ENCODE measurements around the gene NOL4L.

DNA sequence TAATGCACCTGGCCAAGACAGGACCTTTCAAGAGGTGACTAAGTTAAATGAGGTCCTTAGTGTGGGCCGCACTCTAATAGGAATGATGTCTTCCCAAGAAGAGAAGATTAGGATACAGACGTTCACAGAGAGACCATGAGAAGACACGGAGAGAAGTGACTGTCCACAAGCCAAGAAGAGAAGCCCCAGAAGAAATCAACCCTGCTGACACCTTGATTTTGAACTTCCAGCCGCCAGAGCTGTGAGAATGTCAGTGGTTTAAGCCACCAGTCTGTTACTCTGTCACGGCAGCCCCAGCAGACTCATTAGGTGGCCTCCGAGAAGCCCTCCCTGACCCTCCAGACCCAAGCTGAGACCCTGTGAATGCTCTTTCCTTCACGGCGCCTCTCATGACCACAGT is 29.5 kb downstream of the NOL4L start:
- TF ChIP-seq POLR2AphosphoS5 (IDR thresholded peaks at IDR 0.05; ENCODE audit: borderline replicate concordance, low read depth, low read length) (no peak), EZH2 (IDR thresholded peaks at IDR 0.05) (no peak), FOXP2 (optimal IDR thresholded peaks at IDR 0.05; ENCODE audit: control extremely low read depth, extremely low read length, insufficient read depth) (no peak)
